ENCODE measurements around the gene NGB.

The NGB gene

DNA sequence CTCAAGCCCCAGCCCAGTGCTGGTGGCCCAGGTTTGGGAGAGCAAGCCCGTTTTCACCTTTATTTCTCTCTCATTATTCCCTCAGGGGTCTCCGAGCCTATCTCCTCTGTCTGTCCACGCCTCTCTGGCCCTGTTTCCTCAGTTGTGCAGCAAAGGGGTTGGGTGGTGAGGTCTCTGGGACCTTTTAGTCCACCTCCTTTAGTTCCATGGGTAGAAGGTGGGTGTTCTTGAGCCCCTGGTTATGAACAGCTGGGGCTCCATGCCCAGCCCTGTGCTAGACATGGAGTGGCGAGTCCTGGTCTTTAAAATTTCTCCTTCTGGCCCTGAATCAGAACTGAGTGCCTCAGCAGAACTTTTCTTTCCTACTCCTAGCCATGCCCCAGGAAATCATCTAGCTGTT is 1.3 kb upstream of the NGB start:
- TF ChIP-seq POLR2A (IDR thresholded peaks at IDR 0.05; ENCODE audit: low read depth, low read length): no peak
- TF ChIP-seq TAF1 (IDR thresholded peaks at IDR 0.05; ENCODE audit: borderline replicate concordance, low read depth, low read length): no peak
- no peak for TF ChIP-seq POLR2AphosphoS5 (IDR thresholded peaks at IDR 0.05; ENCODE audit: low read depth, low read length)
- FAIRE-seq (no peak), DNase-seq (ENCODE audit: insufficient read length) (no peak)

DNA sequence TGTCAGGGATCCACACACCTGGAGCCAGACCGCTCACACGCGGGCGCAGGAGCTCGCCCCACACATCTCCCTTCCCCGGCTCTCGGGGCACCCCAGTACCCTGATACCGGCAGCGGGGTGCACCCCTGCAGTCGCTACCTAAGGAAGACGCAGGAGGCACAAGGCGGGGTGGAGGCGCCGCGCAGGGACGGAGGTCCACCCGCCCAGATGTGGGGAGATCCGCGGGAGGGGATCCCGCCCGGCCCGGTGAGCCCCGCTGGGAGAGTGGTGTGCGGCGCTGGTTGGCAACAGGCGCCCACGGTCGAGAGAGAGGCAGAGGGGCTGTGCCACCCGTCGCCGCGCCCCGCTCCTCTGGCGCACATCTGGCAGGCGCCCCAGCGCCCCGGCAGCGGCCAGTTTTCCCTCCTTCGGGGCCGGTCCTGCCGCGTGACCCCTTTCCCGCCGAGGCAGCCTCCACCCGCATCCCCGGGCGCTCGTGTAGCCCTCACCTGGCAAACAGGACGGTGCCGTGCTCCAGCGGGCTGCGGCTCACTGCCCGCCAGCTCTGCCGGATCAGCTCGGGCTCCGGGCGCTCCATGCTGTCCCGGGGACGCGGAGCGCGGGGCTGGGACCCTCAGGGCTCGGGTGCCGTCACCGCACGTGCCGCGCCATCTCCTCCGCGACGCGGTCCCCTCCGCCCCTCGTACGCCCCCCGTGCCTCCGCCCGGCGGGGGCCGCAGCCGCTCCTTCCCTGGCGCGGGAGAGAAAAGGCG is 469 bp downstream of the NGB start:
- TF ChIP-seq POLR2AphosphoS5 (IDR thresholded peaks at IDR 0.05; ENCODE audit: low read depth, low read length): no peak
- no peak for TF ChIP-seq POLR2A (IDR thresholded peaks at IDR 0.05; ENCODE audit: low read depth, low read length)
- TF ChIP-seq TAF1 (IDR thresholded peaks at IDR 0.05; ENCODE audit: borderline replicate concordance, low read depth, low read length): no peak
- FAIRE-seq: no peak
- no peak for DNase-seq (ENCODE audit: insufficient read length)

GRCh38 chr14:77268989-77269600 is 1.9 kb downstream of the NGB start:
- DNase-seq (ENCODE audit: insufficient read length) (no peak), FAIRE-seq (no peak)

DNA sequence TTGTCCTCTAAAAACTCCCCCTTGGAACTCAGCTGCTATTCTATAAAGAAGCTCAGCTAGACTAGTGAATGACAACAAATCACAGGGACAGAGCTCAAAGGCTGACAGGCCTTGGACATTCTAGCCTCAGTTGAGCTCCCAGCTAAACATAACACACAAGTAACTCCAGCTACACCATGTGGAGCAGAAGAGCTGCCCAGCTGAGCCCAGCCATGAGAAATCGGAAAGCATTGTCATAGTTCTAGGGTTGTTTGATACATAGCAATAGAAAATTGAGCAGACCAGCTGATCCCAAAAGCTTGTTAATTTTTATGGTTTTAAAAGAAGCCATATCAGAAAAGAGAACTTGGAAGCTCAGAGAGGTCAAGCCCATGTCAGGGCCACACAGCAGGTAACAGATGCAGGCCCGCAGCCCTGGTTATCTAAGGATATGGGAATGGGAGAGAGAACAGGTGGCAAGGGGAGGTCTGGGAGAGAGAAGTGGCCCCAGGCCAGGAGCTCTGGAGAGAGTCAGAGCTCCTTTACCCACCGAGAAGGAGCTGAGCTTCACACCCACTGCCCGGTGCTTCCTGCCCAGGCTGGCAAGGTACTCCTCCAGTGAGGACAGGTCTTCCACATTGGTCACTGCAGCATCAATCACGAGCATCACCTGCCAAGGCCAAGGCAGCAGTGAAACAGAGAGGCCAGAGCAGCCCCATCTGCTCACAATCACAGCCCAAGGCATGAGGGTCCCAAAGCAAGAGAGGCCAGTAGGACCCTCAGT is 2.9 kb downstream of the NGB start:
- no peak for DNase-seq (ENCODE audit: insufficient read length)
- no peak for TF ChIP-seq TAF1 (IDR thresholded peaks at IDR 0.05; ENCODE audit: borderline replicate concordance, low read depth, low read length)
- TF ChIP-seq POLR2AphosphoS5 (IDR thresholded peaks at IDR 0.05; ENCODE audit: low read depth, low read length): no peak
- no peak for TF ChIP-seq POLR2A (IDR thresholded peaks at IDR 0.05; ENCODE audit: low read depth, low read length)
- no peak for FAIRE-seq

More at GRCh38 chr14:77268989-77269600, 1.9 kb downstream of the NGB start:
- no peak for TF ChIP-seq POLR2A (IDR thresholded peaks at IDR 0.05; ENCODE audit: low read depth, low read length)
- no peak for TF ChIP-seq TAF1 (IDR thresholded peaks at IDR 0.05; ENCODE audit: borderline replicate concordance, low read depth, low read length)
- TF ChIP-seq POLR2AphosphoS5 (IDR thresholded peaks at IDR 0.05; ENCODE audit: low read depth, low read length): no peak

DNA sequence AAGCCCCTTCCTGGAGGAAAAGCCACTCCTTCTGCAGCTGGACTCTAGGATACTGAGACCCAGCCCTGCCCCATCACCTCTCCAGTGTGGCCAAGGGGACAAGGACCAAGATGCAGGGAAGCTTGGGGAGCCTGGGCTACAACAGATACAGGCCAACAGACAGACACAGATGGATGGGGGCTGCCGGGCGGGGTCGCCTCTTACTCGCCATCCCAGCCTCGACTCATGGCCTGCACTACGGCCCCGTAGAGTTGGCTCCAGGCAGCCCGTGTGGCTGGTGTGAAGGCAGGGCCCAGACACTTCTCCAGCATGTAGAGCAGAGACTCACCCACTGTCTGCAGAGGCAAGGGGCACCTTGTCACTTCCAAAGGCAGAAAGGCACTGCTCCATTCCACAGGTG is 4.7 kb downstream of the NGB start:
- DNase-seq (ENCODE audit: insufficient read length) (no peak), FAIRE-seq (no peak)
- TF ChIP-seq TAF1 (IDR thresholded peaks at IDR 0.05; ENCODE audit: borderline replicate concordance, low read depth, low read length) (no peak), POLR2AphosphoS5 (IDR thresholded peaks at IDR 0.05; ENCODE audit: low read depth, low read length) (no peak), POLR2A (IDR thresholded peaks at IDR 0.05; ENCODE audit: low read depth, low read length) (no peak)

DNA sequence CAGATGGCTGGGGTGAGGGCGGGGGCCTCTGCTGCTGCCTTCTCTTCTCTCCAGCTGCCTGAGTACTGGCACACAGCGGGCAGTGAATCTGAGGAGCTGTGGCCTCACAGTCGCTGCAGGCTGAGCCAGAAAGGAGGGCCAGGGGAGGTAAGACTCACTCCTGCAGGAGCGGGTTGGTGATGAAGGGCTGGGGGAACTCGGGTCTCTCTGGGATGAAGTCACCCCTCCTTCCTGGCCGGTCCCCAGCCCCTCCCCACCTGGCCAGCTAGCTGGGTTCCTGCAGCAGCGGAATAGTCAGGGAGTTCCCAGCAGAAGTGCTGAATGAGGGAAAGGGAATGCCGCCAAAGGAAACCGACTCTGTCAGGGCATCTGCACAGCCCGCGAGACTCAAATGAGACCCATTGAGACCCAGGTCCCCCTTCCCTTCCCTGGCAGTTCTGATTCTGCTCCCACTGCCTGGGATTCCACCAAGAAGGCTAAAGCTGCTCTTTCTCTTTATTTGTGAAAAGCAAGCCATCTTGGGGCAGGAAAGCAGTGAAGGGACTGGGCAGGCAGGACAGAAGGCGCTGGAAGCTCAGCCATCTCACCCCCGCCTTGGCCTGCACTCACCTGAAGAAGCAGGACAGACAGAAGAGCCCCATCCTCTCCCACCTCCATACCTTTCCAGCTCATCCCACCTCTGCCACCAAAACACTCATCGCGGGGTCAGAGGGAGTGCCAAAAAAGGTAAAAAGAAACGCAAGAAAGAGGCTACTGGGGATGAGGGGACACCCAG is 5.3 kb downstream of the NGB start:
- TF ChIP-seq POLR2A (IDR thresholded peaks at IDR 0.05; ENCODE audit: low read depth, low read length) (no peak), POLR2AphosphoS5 (IDR thresholded peaks at IDR 0.05; ENCODE audit: low read depth, low read length) (no peak), TAF1 (IDR thresholded peaks at IDR 0.05; ENCODE audit: borderline replicate concordance, low read depth, low read length) (no peak)
- FAIRE-seq (no peak), DNase-seq (ENCODE audit: insufficient read length) (no peak)

DNA sequence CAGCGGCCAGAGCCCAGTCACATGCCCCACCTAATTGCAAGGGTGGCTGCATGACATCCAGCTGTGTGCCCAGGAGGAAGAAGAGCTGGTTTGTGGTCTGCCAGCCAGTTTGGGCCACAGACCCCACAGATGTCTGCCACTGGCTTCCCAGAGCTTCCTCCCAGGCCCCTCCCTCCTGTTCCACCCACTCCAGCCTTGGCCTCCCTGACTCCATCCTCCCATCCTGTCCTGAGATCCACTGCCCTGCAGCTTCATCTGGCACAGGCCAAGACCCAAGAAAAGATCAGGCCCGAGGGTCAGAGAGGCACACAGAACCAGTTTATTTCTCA is 5.9 kb downstream of the NGB start:
- DNase-seq (ENCODE audit: insufficient read length) (no peak), FAIRE-seq (no peak)
- TF ChIP-seq TAF1 (IDR thresholded peaks at IDR 0.05; ENCODE audit: borderline replicate concordance, low read depth, low read length) (no peak), POLR2AphosphoS5 (IDR thresholded peaks at IDR 0.05; ENCODE audit: low read depth, low read length) (no peak), POLR2A (IDR thresholded peaks at IDR 0.05; ENCODE audit: low read depth, low read length) (no peak)

DNA sequence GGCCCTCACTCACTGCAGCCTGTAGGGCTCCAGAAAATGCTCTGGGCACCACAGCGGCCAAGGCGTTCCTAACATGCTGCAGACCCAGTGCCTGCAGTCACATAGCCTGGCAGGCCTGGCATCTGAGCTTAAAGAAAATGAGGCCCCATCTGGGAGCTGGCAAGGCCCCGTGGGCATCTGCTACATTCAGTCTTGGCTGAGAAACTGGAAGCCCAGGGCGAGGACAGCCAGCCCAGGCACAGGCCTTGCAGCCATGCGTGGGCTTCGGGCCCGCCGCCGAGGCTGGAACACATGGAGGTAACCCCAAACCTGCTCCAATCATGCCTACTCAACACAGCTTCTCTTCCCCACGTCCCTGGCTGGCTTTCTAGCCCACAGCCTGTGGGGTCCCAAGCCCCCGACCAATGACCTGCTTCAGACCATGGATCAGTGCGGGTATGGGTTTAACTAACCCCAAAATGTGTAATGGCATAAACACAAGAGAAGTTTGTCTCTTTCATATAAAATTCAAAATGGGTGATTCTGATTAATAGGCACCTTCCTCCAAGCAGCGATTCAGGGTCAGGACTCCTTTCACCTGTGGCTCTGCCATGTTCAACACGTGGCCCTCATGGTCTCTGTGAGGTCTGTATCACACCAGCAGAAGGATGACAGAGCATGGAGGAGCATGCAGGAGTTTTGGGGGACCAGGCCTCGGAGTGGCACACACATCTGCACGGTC is 6.4 kb downstream of the NGB start:
- no peak for FAIRE-seq
- TF ChIP-seq POLR2A (IDR thresholded peaks at IDR 0.05; ENCODE audit: low read depth, low read length) (no peak), TAF1 (IDR thresholded peaks at IDR 0.05; ENCODE audit: borderline replicate concordance, low read depth, low read length) (no peak), POLR2AphosphoS5 (IDR thresholded peaks at IDR 0.05; ENCODE audit: low read depth, low read length) (no peak)
- no peak for DNase-seq (ENCODE audit: insufficient read length)

DNA sequence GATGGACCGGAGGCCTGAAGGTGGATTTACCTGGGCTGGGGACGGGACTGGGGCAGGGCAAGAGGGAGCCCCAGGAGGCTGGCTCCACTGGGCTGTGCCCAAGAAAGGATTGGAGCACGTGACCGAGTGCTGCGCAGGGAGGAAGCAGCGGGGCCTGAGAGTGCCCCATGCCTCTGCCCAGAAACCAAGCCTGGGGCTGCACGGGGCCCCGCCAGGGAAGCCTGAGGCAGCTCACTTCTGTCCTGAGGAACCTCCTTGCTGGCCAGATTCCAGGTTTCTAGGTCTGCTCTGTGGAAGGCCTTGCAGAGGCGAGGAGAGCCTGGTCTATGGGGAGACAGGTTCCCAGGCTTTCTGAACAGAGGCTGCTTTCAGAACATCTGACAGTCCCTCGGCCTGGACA is 10.4 kb downstream of the NGB start:
- TF ChIP-seq POLR2AphosphoS5 (IDR thresholded peaks at IDR 0.05; ENCODE audit: low read depth, low read length) (no peak), TAF1 (IDR thresholded peaks at IDR 0.05; ENCODE audit: borderline replicate concordance, low read depth, low read length) (no peak), POLR2A (IDR thresholded peaks at IDR 0.05; ENCODE audit: low read depth, low read length) (no peak)
- DNase-seq (ENCODE audit: insufficient read length) (no peak), FAIRE-seq (no peak)

- FAIRE-seq (no peak), DNase-seq (ENCODE audit: insufficient read length) (no peak)
- no peak for TF ChIP-seq POLR2A (IDR thresholded peaks at IDR 0.05; ENCODE audit: low read depth, low read length)
- no peak for TF ChIP-seq TAF1 (IDR thresholded peaks at IDR 0.05; ENCODE audit: borderline replicate concordance, low read depth, low read length)
- TF ChIP-seq POLR2AphosphoS5 (IDR thresholded peaks at IDR 0.05; ENCODE audit: low read depth, low read length): no peak
Measured at GRCh38 chr14:77260199-77260598, 10.8 kb downstream of the NGB start.

Measured in GM12892 (cell line).